NT2/D1 (cell line): ENCODE measurements around the gene F2.

Experiments
- SUZ12 ChIP-seq: IDR thresholded peaks from 2 replicates; pipeline ENCODE4 v1.6.1; 2011; ENCODE audit not compliant: insufficient read length, insufficient read depth; ENCODE audit errors: extremely low read depth
- YY1 ChIP-seq: IDR thresholded peaks from 2 replicates; pipeline ENCODE4 v1.6.1; 2011; ENCODE audit not compliant: insufficient read length, insufficient read depth
- ZNF274 ChIP-seq: IDR thresholded peaks from 2 replicates; pipeline ENCODE4 v1.6.1; 2011; ENCODE audit warnings: mild to moderate bottlenecking, low read depth, low read length

DNA sequence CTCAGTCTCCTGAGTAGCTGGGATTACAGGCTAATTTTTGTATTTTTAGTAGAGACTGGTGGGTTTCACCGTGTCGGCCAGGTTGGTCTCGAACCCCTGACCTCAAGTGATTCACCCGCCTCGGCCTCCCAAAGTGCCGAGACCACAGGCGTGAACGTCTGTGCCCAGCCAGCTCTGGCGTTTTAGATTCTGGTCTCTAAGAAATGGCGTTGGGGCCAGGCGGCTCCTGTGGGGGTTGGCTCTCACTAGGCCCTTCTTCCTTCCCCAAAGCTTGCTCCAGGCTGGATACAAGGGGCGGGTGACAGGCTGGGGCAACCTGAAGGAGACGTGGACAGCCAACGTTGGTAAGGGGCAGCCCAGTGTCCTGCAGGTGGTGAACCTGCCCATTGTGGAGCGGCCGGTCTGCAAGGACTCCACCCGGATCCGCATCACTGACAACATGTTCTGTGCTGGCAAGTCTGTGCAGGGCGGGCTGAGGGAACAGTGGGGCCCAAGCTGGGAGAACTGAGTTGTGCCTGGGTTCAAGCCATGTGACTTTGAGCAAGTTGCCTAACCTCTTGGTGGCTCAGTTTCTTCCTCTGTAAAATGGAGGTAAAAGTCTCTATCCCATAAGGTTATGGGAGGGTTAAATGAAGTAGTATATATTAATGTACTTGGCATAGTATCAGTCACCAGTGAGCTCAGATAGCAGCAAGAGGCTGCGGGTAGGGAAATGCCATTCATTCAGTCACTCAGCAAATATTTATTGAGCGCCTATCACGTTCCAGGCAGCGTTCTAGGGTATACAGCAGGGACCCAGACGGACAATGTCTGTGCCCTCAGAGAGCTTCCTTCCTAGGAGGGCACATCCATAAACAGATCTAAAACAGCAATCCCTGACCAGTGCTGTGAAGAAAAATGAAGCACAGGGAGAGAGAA lies 10.4 kb downstream of the F2 start:
- TF ChIP-seq ZNF274 = no peak
- TF ChIP-seq SUZ12 = no peak
- TF ChIP-seq YY1 = no peak
